Measurements from ENCODE around the gene TMX3. TPM values are rescaled to one million over a fixed set of nuclear protein-coding genes. Genes with fewer than 3 reads are reported as not detected.

TMX3 gene
- total and polyA plus RNA-seq, 12 donors: 17.8 to 46.6 (median 30.1) TPM

DNA sequence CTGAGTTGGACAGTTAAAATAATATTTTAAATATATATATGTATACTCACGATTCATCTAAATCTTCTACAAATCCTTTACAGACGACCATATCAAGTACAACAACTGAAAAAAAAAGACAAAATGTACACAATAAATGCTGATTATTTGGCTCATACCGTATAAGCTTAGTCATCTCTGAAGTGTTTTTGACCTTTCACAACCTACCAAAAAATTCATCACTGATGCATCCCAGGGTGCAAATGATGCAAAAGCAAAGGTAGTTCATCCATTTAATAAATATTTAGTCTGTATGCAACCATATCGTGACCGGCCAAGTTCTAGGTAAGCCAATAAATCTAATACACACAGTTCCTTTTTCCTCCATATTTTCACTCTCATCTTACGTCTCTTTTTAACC lies 1.1 kb downstream of the TMX3 start:
- H3K36me3 ChIP-seq (replicated peaks in 1 of 2): peaks cover 0 to 33% of the 10 kb centered on the region in 2 donors
- peak overlapping the region in 2 of 4 donors; percentile 36 to 96 for H3K4me3 ChIP-seq
- no peaks in the 10 kb centered on the region for H3K27me3 ChIP-seq
- H3K4me1 ChIP-seq (replicated peaks in 1 of 2): peaks cover 5 to 19% of the 10 kb centered on the region in 2 donors
- intact Hi-C loops (cut with DNase I): no loop called here
- H3K9me3 ChIP-seq (replicated peaks in 1 of 3): no peaks in the 10 kb centered on the region
- no peak overlapping the region for H3K27ac ChIP-seq
- WGBS, 4 donors: 31 to 36% (median 34%) methylated on average over 6 of the region's 6 CpGs
- no peak for DNase-seq
- TF ChIP-seq POLR2A (IDR thresholded peaks at IDR 0.05): no peak
- TF ChIP-seq, protein P1, sequence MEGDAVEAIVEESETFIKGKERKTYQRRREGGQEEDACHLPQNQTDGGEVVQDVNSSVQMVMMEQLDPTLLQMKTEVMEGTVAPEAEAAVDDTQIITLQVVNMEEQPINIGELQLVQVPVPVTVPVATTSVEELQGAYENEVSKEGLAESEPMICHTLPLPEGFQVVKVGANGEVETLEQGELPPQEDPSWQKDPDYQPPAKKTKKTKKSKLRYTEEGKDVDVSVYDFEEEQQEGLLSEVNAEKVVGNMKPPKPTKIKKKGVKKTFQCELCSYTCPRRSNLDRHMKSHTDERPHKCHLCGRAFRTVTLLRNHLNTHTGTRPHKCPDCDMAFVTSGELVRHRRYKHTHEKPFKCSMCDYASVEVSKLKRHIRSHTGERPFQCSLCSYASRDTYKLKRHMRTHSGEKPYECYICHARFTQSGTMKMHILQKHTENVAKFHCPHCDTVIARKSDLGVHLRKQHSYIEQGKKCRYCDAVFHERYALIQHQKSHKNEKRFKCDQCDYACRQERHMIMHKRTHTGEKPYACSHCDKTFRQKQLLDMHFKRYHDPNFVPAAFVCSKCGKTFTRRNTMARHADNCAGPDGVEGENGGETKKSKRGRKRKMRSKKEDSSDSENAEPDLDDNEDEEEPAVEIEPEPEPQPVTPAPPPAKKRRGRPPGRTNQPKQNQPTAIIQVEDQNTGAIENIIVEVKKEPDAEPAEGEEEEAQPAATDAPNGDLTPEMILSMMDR (IDR thresholded peaks at IDR 0.05): no peak

DNA sequence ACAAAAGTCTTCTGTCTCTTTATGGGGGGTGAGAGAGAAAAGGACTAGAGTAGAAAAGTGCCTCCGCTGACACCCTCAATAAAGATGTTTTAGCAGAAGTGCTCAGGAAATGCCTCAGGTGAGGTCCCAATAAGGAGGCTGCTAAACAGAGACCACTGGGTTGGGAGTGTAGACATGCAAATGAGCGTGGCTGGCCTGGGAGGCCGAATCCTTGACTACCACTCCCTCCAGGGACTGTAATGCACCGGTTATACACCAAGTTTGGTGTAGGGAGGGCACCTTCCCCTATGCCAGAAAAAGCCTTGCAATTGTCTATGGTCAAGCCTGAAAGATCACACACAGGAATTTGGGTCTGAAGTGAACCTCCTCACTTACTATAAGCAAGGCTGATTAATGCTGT lies 1.8 kb downstream of the TMX3 start:
- H3K4me3 ChIP-seq: no peak overlapping the region
- no peak for DNase-seq
- no peaks in the 10 kb centered on the region for H3K9me3 ChIP-seq (replicated peaks in 1 of 3)
- no peak overlapping the region for H3K27ac ChIP-seq
- H3K4me1 ChIP-seq (replicated peaks in 1 of 2): peaks cover 5 to 19% of the 10 kb centered on the region in 2 donors
- no peaks in the 10 kb centered on the region for H3K27me3 ChIP-seq
- intact Hi-C loops (cut with DNase I): no loop called here
- peaks cover 0 to 36% of the 10 kb centered on the region in 2 donors for H3K36me3 ChIP-seq (replicated peaks in 1 of 2)
- TF ChIP-seq, protein P1 (IDR thresholded peaks at IDR 0.05): no peak
- no peak for TF ChIP-seq POLR2A (IDR thresholded peaks at IDR 0.05)
- 82 to 96% (median 91%) methylated on average over 4 of the region's 4 CpGs for WGBS, 4 donors

DNA sequence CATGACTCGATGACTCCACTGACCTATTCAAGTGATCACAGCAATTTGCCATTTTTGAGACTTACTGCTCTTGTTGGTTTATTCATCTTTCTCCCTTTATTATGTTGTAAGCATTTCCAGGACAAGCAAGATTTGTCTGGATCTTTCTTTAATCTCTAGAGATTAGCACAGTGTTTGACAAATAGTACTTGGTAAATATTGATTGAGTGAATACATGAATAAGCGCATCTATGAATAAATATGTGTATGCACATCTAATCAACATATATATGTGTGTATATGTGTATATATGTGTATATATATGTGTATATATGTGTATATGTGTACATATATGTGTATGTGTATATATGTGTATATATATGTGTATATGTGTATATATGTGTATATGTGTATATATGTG lies 7.3 kb downstream of the TMX3 start:
- 87 to 94% (median 93%) methylated on average over 2 of the region's 2 CpGs for WGBS, 4 donors
- DNase-seq: no peak
- H3K27me3 ChIP-seq: no peaks in the 10 kb centered on the region
- H3K9me3 ChIP-seq (replicated peaks in 1 of 3): no peaks in the 10 kb centered on the region
- H3K27ac ChIP-seq: no peak overlapping the region
- H3K4me1 ChIP-seq (replicated peaks in 1 of 2): no peaks in the 10 kb centered on the region
- intact Hi-C loops (cut with DNase I): no loop called here
- H3K36me3 ChIP-seq (replicated peaks in 1 of 2): peaks cover 0 to 42% of the 10 kb centered on the region in 2 donors
- no peak overlapping the region for H3K4me3 ChIP-seq
- TF ChIP-seq POLR2A (IDR thresholded peaks at IDR 0.05): no peak
- TF ChIP-seq, protein P1 (IDR thresholded peaks at IDR 0.05): no peak

DNA sequence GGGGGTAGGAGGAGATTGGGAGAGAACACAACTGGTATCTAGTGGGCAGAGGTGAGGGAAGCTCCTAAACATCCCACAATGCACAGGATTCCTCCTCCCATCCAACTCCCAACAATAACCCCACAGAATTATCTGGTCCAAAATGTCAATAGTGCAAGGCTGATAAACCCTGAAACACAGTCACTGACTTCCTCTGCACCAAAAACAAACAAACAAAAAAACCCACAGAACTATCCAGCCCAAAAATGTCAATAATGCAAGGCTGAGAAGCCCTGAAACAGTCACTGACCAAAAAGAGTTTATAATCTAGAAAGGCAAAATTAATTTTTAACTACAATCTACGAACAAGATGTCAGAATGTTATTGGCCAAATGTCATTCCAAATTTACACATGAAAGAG lies 9.8 kb downstream of the TMX3 start:
- TF ChIP-seq, protein P1 (IDR thresholded peaks at IDR 0.05): no peak
- TF ChIP-seq POLR2A (IDR thresholded peaks at IDR 0.05): no peak
- Histone ChIP-seq H3K9me3 (replicated peaks in 1 of 3) (no peaks in the 10 kb centered on the region), H3K27ac (no peak overlapping the region), H3K36me3 (replicated peaks in 1 of 2) (peaks cover 0 to 22% of the 10 kb centered on the region in 2 donors), H3K4me1 (replicated peaks in 1 of 2) (no peaks in the 10 kb centered on the region), H3K27me3 (no peaks in the 10 kb centered on the region), H3K4me3 (no peak overlapping the region)
- 74 to 90% (median 81%) methylated on average over 1 of the region's 1 CpG for WGBS, 4 donors
- intact Hi-C loops (cut with DNase I): no loop called here
- no peak for DNase-seq
